K562 (cell line): ENCODE results near the gene RASAL3.

Experiments used
- E2F6 ChIP-seq, 2 experiments: IDR thresholded peaks; 2 replicates each; pipeline ENCODE4 v1.6.1; 2011; ENCODE audit warnings: borderline replicate concordance in 1 of 2, control low read depth in 1 of 2, low read depth in 1 of 2, low read length in 1 of 2, mild to moderate bottlenecking in 1 of 2, mixed read lengths in 1 of 2, moderate library complexity in 1 of 2; ENCODE audit not compliant: insufficient read depth in 1 of 2, insufficient read length in 1 of 2, poor library complexity in 1 of 2, severe bottlenecking in 1 of 2; ENCODE audit errors: extremely low read depth in 1 of 2
- POLR2H ChIP-seq: IDR thresholded peaks from 2 replicates; pipeline ENCODE4 v1.6.1; 2016; ENCODE audit warnings: missing genetic modification characterization, low read depth, mild to moderate bottlenecking, control low read depth, missing compliant biosample characterization, moderate library complexity
- RFX1 ChIP-seq: fragments of 450-650 bp; IDR thresholded peaks from 2 replicates; pipeline ENCODE4 v1.6.1; 2016; ENCODE audit warnings: mild to moderate bottlenecking, moderate library complexity
- RNF2 ChIP-seq: sonication (generic); IDR thresholded peaks from 2 replicates; pipeline ENCODE4 v1.6.1; 2016
- ZNF274 ChIP-seq: IDR thresholded peaks from 2 replicates; pipeline ENCODE4 v1.6.1; 2011; ENCODE audit warnings: low read depth, mild to moderate bottlenecking, low read length, moderate library complexity, borderline replicate concordance
- ZNF696 ChIP-seq: fragments of 250-450 bp; sonication (Bioruptor Pico); conservative IDR thresholded peaks from 2 replicates; pipeline ENCODE4 v1.4.0; 2020; ENCODE audit warnings: mild to moderate bottlenecking, moderate library complexity
- TF ChIP-seq, protein P1 (sequence below): fragments of 250-450 bp; sonication (Bioruptor Pico); IDR thresholded peaks from 2 replicates; pipeline ENCODE4 v1.4.0; 2020

DNA sequence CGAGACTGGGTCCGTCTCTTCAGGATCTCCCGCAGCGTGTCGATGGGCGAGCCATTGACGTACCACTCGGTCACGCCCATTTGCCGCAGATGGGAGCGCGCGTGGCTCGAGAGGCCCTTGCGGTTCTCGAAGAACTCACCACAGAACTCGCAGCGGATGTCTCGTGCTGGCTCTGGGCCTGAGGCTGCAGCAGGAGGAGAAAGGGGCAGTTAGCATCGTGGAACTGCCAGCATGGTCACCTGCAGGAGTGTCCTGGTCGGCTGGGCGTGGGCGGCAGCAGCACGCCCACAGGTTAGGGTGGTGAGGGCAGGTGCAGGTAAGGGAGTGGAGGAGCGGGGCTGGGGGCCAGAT lies 37.0 kb downstream of the RASAL3 start:
- TF ChIP-seq RNF2 (no peak), E2F6 (IDR thresholded peaks at IDR 0.05; ENCODE audit: borderline replicate concordance in 1 of 2, extremely low read depth in 1 of 2, insufficient read depth in 1 of 2, insufficient read length in 1 of 2, low read depth in 1 of 2, low read length in 1 of 2, poor library complexity in 1 of 2, severe bottlenecking in 1 of 2) (no peak), ZNF274 (no peak), RFX1 (no peak), POLR2H (tag) (no peak), ZNF696 (CRISPR knock-in tag) (no peak)
- TF ChIP-seq, protein P1, sequence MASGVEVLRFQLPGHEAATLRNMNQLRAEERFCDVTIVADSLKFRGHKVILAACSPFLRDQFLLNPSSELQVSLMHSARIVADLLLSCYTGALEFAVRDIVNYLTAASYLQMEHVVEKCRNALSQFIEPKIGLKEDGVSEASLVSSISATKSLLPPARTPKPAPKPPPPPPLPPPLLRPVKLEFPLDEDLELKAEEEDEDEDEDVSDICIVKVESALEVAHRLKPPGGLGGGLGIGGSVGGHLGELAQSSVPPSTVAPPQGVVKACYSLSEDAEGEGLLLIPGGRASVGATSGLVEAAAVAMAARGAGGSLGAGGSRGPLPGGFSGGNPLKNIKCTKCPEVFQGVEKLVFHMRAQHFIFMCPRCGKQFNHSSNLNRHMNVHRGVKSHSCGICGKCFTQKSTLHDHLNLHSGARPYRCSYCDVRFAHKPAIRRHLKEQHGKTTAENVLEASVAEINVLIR (CRISPR knock-in tag): no peak
